IMR-90 (cell line): ENCODE results near the gene PDCD1LG2.

Experiments
- POLR2A ChIP-seq: IDR thresholded peaks from 2 replicates; pipeline ENCODE4 v1.6.1; 2012; ENCODE audit warnings: mild to moderate bottlenecking, low read depth, low read length
- TF ChIP-seq, protein P1 (sequence below): conservative IDR thresholded peaks from 2 replicates; pipeline ENCODE4 v1.5.1; 2012; ENCODE audit warnings: mild to moderate bottlenecking, low read depth, low read length, improper control_type of control experiment
- TF ChIP-seq, protein P2 (sequence below): fragments of 150-350 bp; IDR thresholded peaks from 2 replicates; pipeline ENCODE4 v1.6.1; 2017; ENCODE audit warnings: mild to moderate bottlenecking, antibody characterized with exemption, low read length, low read depth
- TF ChIP-seq, protein P3 (sequence below): fragments of 150-350 bp; IDR thresholded peaks from 2 replicates; pipeline ENCODE4 v1.6.1; 2016; ENCODE audit warnings: low read depth, mild to moderate bottlenecking, low read length, moderate library complexity, borderline replicate concordance

DNA sequence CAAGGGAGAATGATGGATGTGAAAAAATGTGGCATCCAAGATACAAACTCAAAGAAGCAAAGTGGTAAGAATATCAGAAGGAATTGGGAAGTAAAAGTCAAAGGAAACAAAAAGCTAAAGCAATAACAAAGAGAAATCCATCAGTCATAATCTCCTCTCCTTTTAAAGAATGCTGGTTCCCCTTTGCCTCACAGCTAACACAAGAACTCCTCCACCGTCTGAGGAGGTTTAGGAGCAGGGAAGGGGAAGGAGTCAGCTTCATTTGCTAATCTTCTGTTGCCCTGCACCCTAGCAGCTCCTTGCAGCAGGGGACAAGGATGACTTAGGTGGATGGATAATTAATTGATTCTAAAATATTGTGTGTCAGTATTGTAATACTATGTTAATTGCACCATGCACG, 43.6 kb upstream of the PDCD1LG2 start:
- TF ChIP-seq, protein P1, sequence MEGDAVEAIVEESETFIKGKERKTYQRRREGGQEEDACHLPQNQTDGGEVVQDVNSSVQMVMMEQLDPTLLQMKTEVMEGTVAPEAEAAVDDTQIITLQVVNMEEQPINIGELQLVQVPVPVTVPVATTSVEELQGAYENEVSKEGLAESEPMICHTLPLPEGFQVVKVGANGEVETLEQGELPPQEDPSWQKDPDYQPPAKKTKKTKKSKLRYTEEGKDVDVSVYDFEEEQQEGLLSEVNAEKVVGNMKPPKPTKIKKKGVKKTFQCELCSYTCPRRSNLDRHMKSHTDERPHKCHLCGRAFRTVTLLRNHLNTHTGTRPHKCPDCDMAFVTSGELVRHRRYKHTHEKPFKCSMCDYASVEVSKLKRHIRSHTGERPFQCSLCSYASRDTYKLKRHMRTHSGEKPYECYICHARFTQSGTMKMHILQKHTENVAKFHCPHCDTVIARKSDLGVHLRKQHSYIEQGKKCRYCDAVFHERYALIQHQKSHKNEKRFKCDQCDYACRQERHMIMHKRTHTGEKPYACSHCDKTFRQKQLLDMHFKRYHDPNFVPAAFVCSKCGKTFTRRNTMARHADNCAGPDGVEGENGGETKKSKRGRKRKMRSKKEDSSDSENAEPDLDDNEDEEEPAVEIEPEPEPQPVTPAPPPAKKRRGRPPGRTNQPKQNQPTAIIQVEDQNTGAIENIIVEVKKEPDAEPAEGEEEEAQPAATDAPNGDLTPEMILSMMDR: no peak
- TF ChIP-seq POLR2A: no peak
- TF ChIP-seq, protein P2, sequence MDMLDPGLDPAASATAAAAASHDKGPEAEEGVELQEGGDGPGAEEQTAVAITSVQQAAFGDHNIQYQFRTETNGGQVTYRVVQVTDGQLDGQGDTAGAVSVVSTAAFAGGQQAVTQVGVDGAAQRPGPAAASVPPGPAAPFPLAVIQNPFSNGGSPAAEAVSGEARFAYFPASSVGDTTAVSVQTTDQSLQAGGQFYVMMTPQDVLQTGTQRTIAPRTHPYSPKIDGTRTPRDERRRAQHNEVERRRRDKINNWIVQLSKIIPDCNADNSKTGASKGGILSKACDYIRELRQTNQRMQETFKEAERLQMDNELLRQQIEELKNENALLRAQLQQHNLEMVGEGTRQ: no peak
- TF ChIP-seq, protein P3, sequence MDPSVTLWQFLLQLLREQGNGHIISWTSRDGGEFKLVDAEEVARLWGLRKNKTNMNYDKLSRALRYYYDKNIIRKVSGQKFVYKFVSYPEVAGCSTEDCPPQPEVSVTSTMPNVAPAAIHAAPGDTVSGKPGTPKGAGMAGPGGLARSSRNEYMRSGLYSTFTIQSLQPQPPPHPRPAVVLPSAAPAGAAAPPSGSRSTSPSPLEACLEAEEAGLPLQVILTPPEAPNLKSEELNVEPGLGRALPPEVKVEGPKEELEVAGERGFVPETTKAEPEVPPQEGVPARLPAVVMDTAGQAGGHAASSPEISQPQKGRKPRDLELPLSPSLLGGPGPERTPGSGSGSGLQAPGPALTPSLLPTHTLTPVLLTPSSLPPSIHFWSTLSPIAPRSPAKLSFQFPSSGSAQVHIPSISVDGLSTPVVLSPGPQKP: no peak
